Colonic mucosa (tissue), 4 donors: ENCODE data around the gene TMCO5A. TPM values are rescaled to one million over a fixed set of nuclear protein-coding genes. Genes with fewer than 3 reads are reported as not detected.

Source experiments
- DNase-seq: peaks from one replicate; pipeline ENCODE4 v3.0.0-alpha.2; 2020
- H3K27ac ChIP-seq: fragments of 200-600 bp; one replicate; pipeline ENCODE4 v1.8.0; 2021
- H3K27me3 ChIP-seq: fragments of 200-600 bp; one replicate; pipeline ENCODE4 v1.8.0; 2021
- H3K36me3 ChIP-seq: fragments of 200-600 bp; one replicate; pipeline ENCODE4 v1.8.0; 2021
- H3K4me1 ChIP-seq: fragments of 200-600 bp; one replicate; pipeline ENCODE4 v1.8.0; 2021; ENCODE audit warnings: mild to moderate bottlenecking
- H3K4me3 ChIP-seq: fragments of 200-600 bp; one replicate; pipeline ENCODE4 v1.8.0; 2021
- H3K9ac ChIP-seq, 2 donors: one replicate each; pipeline ENCODE4 v1.7.0; 2013; ENCODE audit warnings: control low read depth in 2 of 2, low read depth in 2 of 2, low read length in 2 of 2
- H3K9me3 ChIP-seq: fragments of 200-600 bp; one replicate; pipeline ENCODE4 v1.8.0; 2021
- CTCF ChIP-seq: fragments of 200-600 bp; IDR thresholded peaks from one replicate; pipeline ENCODE4 v1.8.0; 2022; ENCODE audit warnings: antibody characterized with exemption, mild to moderate bottlenecking
- intact Hi-C: fragments of 100-400 bp; cut with DNase I; formaldehyde crosslinking; loops from one replicate; pipeline ENCODE4 v1.14.1; 2022
- total RNA-seq, 2 donors: library from RNA; stranded (reverse); fragmentation: NEBNext Ultra II Directional in 1 of 2; extraction: Animal tissue kit (Norgen Biotek cat#: 25700) in 1 of 2; gene quantifications; one replicate each; pipeline ENCODE4 v1.2.1, GENCODE V29; 2021
- donor health status: healthy.
- donor health status: DM: no; HTN: no; CAD: no.
- donor health status: DM: no; HTN: no; CAD: no.

Gene TMCO5A
- total RNA-seq, 2 donors from 2014 or later = not detected

- DNase-seq = no peak
- H3K36me3 ChIP-seq = no peaks in the 10 kb centered on the region
- no peaks in the 10 kb centered on the region for H3K27me3 ChIP-seq
- no peaks in the 10 kb centered on the region for H3K4me1 ChIP-seq
- no peak overlapping the region for H3K4me3 ChIP-seq
- TF ChIP-seq CTCF = no peak
- no peaks in the 10 kb centered on the region for H3K9me3 ChIP-seq
- intact Hi-C loops = no loop called here
- H3K27ac ChIP-seq = no peak overlapping the region
- no peak overlapping the region for H3K9ac ChIP-seq
These were observed 36.1 kb upstream of the TMCO5A start for GRCh38 chr15:37898362-37898761.

DNA sequence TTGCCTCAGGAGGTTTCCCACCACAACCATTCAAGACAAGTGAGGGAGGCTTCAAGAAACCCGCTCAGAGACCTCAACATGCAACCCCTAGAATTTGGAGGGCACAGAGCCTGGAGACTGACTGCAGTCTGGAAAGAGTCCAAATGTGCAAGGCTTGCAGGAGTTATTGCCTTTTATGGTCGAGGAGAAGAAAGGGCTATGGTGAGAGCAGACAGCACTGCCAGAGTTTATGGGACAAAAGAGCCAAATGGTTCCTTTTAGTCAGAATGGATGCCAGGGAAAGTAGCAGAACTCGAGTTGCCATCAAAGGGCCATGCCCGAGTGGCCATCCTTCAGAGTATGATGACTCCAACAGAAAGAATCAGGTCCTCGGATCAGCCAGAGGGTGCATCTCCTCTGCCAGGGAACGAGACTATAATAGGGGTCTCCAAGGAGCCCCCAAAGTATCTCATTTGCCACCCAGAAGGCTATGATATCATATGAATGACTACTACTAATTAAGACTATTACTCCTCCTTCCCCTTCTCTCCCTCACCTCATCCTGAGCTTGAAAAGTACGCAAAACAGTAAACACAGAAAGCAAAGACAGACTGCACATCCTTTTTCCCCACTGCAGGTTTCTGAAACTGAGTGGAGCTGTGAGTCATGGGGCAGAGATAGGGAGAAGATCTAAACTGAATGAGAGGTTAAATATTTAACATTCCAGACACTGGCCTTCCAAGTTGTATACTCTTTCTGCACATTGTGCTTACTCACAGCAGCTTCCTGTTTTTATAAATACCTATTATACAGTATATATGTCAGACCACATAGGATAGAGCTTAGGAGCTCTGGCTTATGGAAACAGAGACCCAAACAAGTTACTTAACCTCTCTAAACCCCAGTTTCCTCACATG lies 33.9 kb upstream of the TMCO5A start:
- no peak for DNase-seq
- Histone ChIP-seq H3K9me3 (no peaks in the 10 kb centered on the region), H3K4me3 (no peak overlapping the region), H3K27me3 (no peaks in the 10 kb centered on the region), H3K4me1 (no peaks in the 10 kb centered on the region), H3K9ac (no peak overlapping the region), H3K27ac (no peak overlapping the region), H3K36me3 (no peaks in the 10 kb centered on the region)
- intact Hi-C loops = no loop called here
- TF ChIP-seq CTCF = no peak

- no peak for TF ChIP-seq CTCF
- intact Hi-C loops = no loop called here
- Histone ChIP-seq H3K36me3 (no peaks in the 10 kb centered on the region), H3K4me3 (no peak overlapping the region), H3K4me1 (no peaks in the 10 kb centered on the region), H3K27me3 (no peaks in the 10 kb centered on the region), H3K9me3 (no peaks in the 10 kb centered on the region), H3K9ac (no peak overlapping the region), H3K27ac (no peak overlapping the region)
- DNase-seq = no peak
These were observed 32.3 kb upstream of the TMCO5A start for GRCh38 chr15:37902126-37902525.

DNA sequence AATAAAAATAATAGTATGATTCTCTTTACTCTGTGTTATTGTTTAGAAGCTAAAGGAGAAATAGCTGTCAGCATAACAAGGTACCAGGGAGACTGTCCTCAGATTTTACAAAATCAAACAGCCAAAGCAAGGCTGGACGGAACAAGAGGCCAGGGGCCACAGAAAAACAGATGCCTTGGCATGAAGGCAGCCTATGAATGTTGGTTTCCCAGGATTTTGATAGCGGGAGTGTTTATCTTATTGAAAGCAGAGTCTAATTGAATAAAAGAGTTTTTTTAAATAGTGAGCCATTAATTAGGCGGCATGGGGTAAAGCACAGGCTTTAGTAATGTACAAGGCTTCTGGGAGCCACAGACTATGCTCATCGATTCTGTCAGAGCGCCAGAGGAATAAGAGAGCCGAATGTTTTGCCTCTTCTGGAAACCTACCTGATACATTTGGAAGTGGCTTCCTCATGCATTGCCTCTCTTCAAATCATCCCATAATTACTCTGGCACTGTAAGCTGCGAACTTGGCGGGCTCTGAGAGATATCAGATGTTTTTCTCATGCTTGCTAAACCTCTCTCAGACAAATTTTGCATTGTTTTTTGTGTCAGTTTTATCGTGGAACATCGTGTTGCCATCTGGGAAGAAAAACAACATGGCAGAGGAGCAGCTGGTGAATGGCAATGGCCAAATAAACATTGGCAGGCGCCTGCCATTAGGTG lies 30.4 kb upstream of the TMCO5A start:
- DNase-seq = no peak
- H3K4me3 ChIP-seq = no peak overlapping the region
- intact Hi-C loops = no loop called here

DNA sequence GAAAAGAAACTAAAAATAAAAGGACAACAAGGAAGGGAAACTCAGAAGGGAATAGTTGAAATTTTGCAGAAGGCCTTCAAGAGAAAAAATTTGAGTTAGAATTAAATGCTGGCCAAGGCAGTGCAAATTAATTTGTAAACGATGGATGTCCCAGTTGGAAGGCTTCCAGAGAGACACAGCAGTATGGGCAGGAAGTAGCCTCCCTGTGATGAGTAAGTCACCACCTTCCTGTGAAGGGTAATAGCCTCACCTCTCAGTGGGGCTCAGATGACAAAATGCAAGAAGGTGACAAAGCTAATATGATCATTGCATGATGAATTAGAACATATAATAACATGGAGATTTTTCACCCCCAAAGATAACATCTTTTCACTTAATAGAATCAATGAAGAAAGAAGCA lies 27.3 kb upstream of the TMCO5A start:
- no peaks in the 10 kb centered on the region for H3K9me3 ChIP-seq
- DNase-seq = no peak
- H3K9ac ChIP-seq = no peak overlapping the region
- H3K27ac ChIP-seq = no peak overlapping the region
- intact Hi-C loops = no loop called here
- H3K4me3 ChIP-seq = no peak overlapping the region
- no peaks in the 10 kb centered on the region for H3K4me1 ChIP-seq
- no peaks in the 10 kb centered on the region for H3K36me3 ChIP-seq
- H3K27me3 ChIP-seq = no peaks in the 10 kb centered on the region
- no peak for TF ChIP-seq CTCF

More for the DNA sequence above, 30.4 kb upstream of the TMCO5A start:
- Histone ChIP-seq H3K27ac (no peak overlapping the region), H3K27me3 (no peaks in the 10 kb centered on the region), H3K9me3 (no peaks in the 10 kb centered on the region), H3K36me3 (no peaks in the 10 kb centered on the region), H3K4me1 (no peaks in the 10 kb centered on the region), H3K9ac (no peak overlapping the region)
- TF ChIP-seq CTCF = no peak
